Fibroblast of the aortic adventitia (primary cell): Measurements from ENCODE around the gene ITGA1. TPM values are rescaled to one million over a fixed set of nuclear protein-coding genes. Genes with fewer than 3 reads are reported as not detected.

Experiments used
- DNase-seq: peaks from one replicate; pipeline ENCODE4 v3.0.0-alpha.2; 2010; ENCODE audit warnings: low read depth
- H3K4me3 ChIP-seq: 2 replicates; pipeline ENCODE4 v1.5.1; 2011; ENCODE audit warnings: low read depth, mild to moderate bottlenecking, control low read depth, low read length, moderate library complexity
- CTCF ChIP-seq: IDR thresholded peaks from 2 replicates; pipeline ENCODE4 v1.5.1; 2011; ENCODE audit warnings: mild to moderate bottlenecking, low read length, control low read depth, inconsistent platforms; ENCODE audit not compliant: insufficient read depth
- total RNA-seq: library from RNA; depleted of rRNA; stranded (reverse); fragments of >200 nt; gene quantifications from 2 replicates; pipeline ENCODE4 v1.2.3, GENCODE V29; 2012; ENCODE audit warnings: low replicate concordance

The ITGA1 gene
- total RNA-seq, 1 donor, result 4.2 TPM

GRCh38 chr5:52746539-52746938, 41.2 kb upstream of the ITGA1 start:
- TF ChIP-seq CTCF, result no peak
- DNase-seq, result peak; percentile 18
- no peak overlapping the region for H3K4me3 ChIP-seq

- no peak for DNase-seq
- H3K4me3 ChIP-seq, result no peak overlapping the region
- TF ChIP-seq CTCF, result no peak
Observed at GRCh38 chr5:52748590-52748989, 39.1 kb upstream of the ITGA1 start.

GRCh38 chr5:52749666-52750065, 38.0 kb upstream of the ITGA1 start:
- no peak overlapping the region for H3K4me3 ChIP-seq
- TF ChIP-seq CTCF, result no peak
- DNase-seq, result no peak

- DNase-seq, result no peak
- H3K4me3 ChIP-seq, result no peak overlapping the region
- TF ChIP-seq CTCF, result no peak
Observed at GRCh38 chr5:52751137-52751536, 36.6 kb upstream of the ITGA1 start.

- DNase-seq, result no peak
- no peak for TF ChIP-seq CTCF
- no peak overlapping the region for H3K4me3 ChIP-seq
Observed at GRCh38 chr5:52754051-52754450, 33.7 kb upstream of the ITGA1 start.

GRCh38 chr5:52757527-52757926, 30.2 kb upstream of the ITGA1 start:
- TF ChIP-seq CTCF, result no peak
- H3K4me3 ChIP-seq, result no peak overlapping the region
- no peak for DNase-seq

GRCh38 chr5:52758014-52758413, 29.7 kb upstream of the ITGA1 start:
- TF ChIP-seq CTCF, result no peak
- DNase-seq, result no peak
- H3K4me3 ChIP-seq, result no peak overlapping the region
